ENCODE measurements around the gene OR9A2.

DNA sequence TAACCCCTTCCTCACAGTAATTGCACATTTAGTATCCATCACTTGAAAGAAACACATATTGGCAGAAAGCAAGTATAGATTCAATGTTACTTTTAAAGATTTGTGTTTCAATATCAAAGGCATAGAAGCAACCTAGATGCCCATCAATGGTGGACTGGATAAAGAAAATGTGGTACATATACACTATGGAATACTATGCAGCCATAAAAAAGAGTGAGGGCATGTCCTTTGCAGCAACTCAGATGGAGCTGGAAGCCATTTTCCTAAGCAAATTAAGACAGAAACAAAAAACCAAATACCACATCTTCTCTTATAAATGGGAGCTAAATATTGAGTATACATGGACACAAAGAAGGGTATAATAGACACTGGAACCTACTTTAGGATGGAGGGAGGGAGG is 28.8 kb upstream of the OR9A2 start:
- TF ChIP-seq BRCA1 (IDR thresholded peaks at IDR 0.05; ENCODE audit: low read depth, low read length) (no peak), USF2 (IDR thresholded peaks at IDR 0.05; ENCODE audit: borderline replicate concordance, low read depth, low read length) (no peak)
- TF ChIP-seq, protein P1, sequence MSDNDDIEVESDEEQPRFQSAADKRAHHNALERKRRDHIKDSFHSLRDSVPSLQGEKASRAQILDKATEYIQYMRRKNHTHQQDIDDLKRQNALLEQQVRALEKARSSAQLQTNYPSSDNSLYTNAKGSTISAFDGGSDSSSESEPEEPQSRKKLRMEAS (IDR thresholded peaks at IDR 0.05; ENCODE audit: low read depth, low read length): no peak
